ENCODE results near the gene SETD2.

GRCh38 chr3:47082519-47082918 is 81.4 kb downstream of the SETD2 start:
- TF ChIP-seq CTCF (IDR thresholded peaks at IDR 0.05 in 8 of 11, conservative IDR thresholded peaks at IDR 0.05 in 3 of 11) (no peak), POLR2A (IDR thresholded peaks at IDR 0.05) (no peak)
